Heart left ventricle (tissue), 16 donors: Measurements from ENCODE around the gene TASP1. TPM values are rescaled to one million over a fixed set of nuclear protein-coding genes. Genes with fewer than 3 reads are reported as not detected.
A peak's percentile ranks its signal among the peaks of the same experiment; 100 is the strongest.

ENCODE experiments used
- ATAC-seq, 4 donors: fragments of 200-7000 bp; cut with Tn5 transposase; one replicate each; pipeline ENCODE4 v1.9.1; 2020 to 2022; ENCODE audit warnings: moderate library complexity in 4 of 4, mild to moderate bottlenecking in 3 of 4, moderate number of reproducible peaks in 1 of 4
- DNase-seq, 5 donors: peaks; one replicate each; pipeline ENCODE4 v3.0.0-alpha.2; 2020
- H3K27ac ChIP-seq, 12 donors: fragments of 200-600 bp; sonication (generic) in 4 of 12; one replicate each; pipeline versions ENCODE4 v1.5.0 to v1.8.0; 2016 to 2022; ENCODE audit warnings: mild to moderate bottlenecking in 2 of 12
- H3K27me3 ChIP-seq, 9 donors: fragments of 200-600 bp; sonication (generic) in 2 of 9; one replicate each; pipeline versions ENCODE4 v1.5.1 to v1.8.0; 2016 to 2022; ENCODE audit warnings: mild to moderate bottlenecking in 3 of 9
- H3K36me3 ChIP-seq, 9 donors: fragments of 200-600 bp; sonication (generic) in 2 of 9; one replicate each; pipeline versions ENCODE4 v1.5.0 to v1.8.0; 2018 to 2022; ENCODE audit warnings: mild to moderate bottlenecking in 2 of 9
- H3K4me1 ChIP-seq, 12 donors: fragments of 200-600 bp; sonication (generic) in 4 of 12; one replicate each; pipeline versions ENCODE4 v1.5.0 to v1.8.0; 2016 to 2022; ENCODE audit warnings: mild to moderate bottlenecking in 3 of 12
- H3K4me3 ChIP-seq, 12 donors: fragments of 200-600 bp; sonication (generic) in 4 of 12; one replicate each; pipeline versions ENCODE4 v1.5.0 to v1.8.0; 2017 to 2022; ENCODE audit warnings: mild to moderate bottlenecking in 9 of 12, moderate library complexity in 4 of 12
- H3K9me3 ChIP-seq, 12 donors: fragments of 200-600 bp; sonication (generic) in 4 of 12; one replicate each; pipeline versions ENCODE4 v1.5.0 to v1.8.0; 2016 to 2022; ENCODE audit warnings: mild to moderate bottlenecking in 1 of 12
- CTCF ChIP-seq, 12 donors: fragments of 200-600 bp; sonication (generic) in 4 of 12; IDR thresholded peaks; one replicate each; pipeline versions ENCODE4 v1.5.0 to v1.8.0; 2018 to 2022; ENCODE audit warnings: antibody characterized with exemption in 12 of 12, mild to moderate bottlenecking in 5 of 12
- POLR2A ChIP-seq, 2 donors: fragments of 450-650 bp; IDR thresholded peaks; one replicate each; pipeline ENCODE4 v1.6.1; 2017; ENCODE audit warnings: antibody characterized with exemption in 2 of 2, mild to moderate bottlenecking in 2 of 2, moderate library complexity in 2 of 2
- WGBS, 4 donors: extraction: QIAGEN DNeasy Blood & Tissue Kit in 2 of 4; methylation state at CpG; one replicate each; pipeline versions ENCODE4 v1.1.5 to v1.1.7; 2013 to 2018; 5-methylcytosine and 5-hydroxymethylcytosine counted together
- intact Hi-C, 10 donors: fragments of 100-400 bp; cut with DNase I; formaldehyde crosslinking; loops; one replicate each; pipeline versions ENCODE4 v1.11.1 to v1.14.2; 2022
- polyA plus RNA-seq, 2 donors: library from polyadenylated mRNA; stranded (reverse); fragments of 200-250 nt; gene quantifications; one replicate each; pipeline ENCODE4 v1.2.3, GENCODE V29; 2013
- total RNA-seq, 9 donors: library from RNA; depleted of rRNA in 2 of 9; stranded (reverse); fragments of >200 nt in 2 of 9; fragmentation: NEBNext Ultra II Directional in 3 of 9; extraction: Animal tissue kit (Norgen Biotek cat#: 25700) in 3 of 9; gene quantifications; one replicate each; pipeline versions ENCODE4 v1.1.0 to v1.2.4, GENCODE V29; 2016 to 2023
- donor health status: ischemic (EF 13 %, LVEDD 7.1; RV severe dilation, severe dysfunction).
- donor health status: healthy with polysubstance abuse.
- donor health status: DM: no; HTN: yes; CAD: no.
- donor health status: DM: no; HTN: no; CAD: no.
- donor health status: ischemic (EF 25% LVEDD 6.9; RV normal size, moderate dysfunction).
- donor health status: ischemic (EF 25% LVEDD 5.7; RV mildly dilated, moderate dysfunction).
- donor health status: healthy.
- donor health status: DM: yes; HTN: yes; CAD: no.
- donor health status: ischemic (EF 35%, LVEDD 5.7; RV mildly dilated, moderate dysfunction).
- donor health status: nonischemic (EF 11% LVEDD 7.7; RV severe dilation, severe dysfunction).
- donor health status: DM: yes; HTN: yes; CAD: no.
- donor health status: PGD.
- donor health status: ischemic (EF 29% LVEDD 5.4; RV normal size, mild dysfunction).
- donor health status: nonischemic (EF 23%, LVEDD 6.1; RV moderate dilation, normal function).

TASP1 gene
- total and polyA plus RNA-seq, 11 donors: 1.6 to 8.6 (median 5.3) TPM

DNA sequence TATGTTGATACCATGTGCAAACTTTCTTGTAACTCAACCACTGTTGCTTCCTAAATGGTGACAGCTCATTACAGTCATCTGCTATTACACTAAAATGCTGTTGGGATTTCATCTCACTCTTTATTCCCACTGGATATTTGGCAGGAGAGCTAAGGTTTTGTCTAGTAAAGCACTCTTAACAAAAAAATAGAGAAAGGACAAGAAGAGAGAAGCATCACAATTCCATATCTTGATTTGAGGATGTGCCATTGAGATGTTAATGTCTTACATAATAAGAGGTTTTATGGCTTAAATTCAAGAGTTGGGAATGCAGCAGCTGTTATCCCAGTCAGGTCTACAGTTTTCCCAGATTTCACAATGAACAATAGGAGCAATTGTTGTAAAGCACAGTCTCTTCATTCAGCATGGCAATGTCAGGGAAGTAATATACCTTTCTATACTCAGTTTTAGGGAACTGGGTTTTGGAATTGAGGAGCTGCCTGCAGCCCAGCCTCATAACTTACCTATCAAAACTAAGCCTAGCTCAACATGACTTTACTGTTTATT, 282.7 kb downstream of the TASP1 start:
- Histone ChIP-seq H3K36me3 (no peaks in the 10 kb centered on the region), H3K27me3 (no peaks in the 10 kb centered on the region), H3K27ac (peak overlapping the region in 1 of 12 donors; percentile 61), H3K9me3 (peaks cover 0 to 9% (median 0%) of the 10 kb centered on the region in 12 donors), H3K4me3 (no peak overlapping the region), H3K4me1 (no peaks in the 10 kb centered on the region)
- TF ChIP-seq CTCF (IDR thresholded peaks at IDR 0.05) (no peak), POLR2A (IDR thresholded peaks at IDR 0.05) (no peak)
- DNase-seq (no peak), ATAC-seq (no peak)
- intact Hi-C loops: no loop called here

DNA sequence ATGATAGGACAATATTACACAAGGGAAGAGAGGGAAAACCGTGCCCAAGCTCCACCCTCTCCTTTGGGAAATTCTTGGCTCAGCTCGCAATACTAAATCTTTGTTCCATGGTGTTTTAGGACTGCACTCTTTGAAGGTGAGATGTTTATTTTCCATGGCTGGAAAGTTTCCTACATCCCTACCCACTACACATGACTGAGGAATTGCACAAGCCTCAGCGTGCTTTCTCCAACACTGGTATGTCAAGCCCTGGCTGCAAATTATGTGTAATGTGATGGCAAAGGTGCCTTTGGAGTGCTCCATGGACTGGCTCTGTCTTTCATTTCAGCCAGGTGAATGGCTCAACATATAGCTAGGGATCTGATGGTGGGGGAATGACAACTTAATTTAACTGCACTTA, 283.3 kb downstream of the TASP1 start:
- DNase-seq (no peak), ATAC-seq (no peak)
- TF ChIP-seq POLR2A (IDR thresholded peaks at IDR 0.05): no peak
- no peak for TF ChIP-seq CTCF (IDR thresholded peaks at IDR 0.05)
- 52 to 73% (median 66%) methylated on average over 3 of the region's 3 CpGs for WGBS, 4 donors
- Histone ChIP-seq H3K27ac (peak overlapping the region in 1 of 12 donors; percentile 61), H3K27me3 (no peaks in the 10 kb centered on the region), H3K36me3 (no peaks in the 10 kb centered on the region), H3K4me1 (no peaks in the 10 kb centered on the region), H3K4me3 (no peak overlapping the region), H3K9me3 (peaks cover 0 to 9% (median 0%) of the 10 kb centered on the region in 12 donors)
- intact Hi-C loops: no loop called here

DNA sequence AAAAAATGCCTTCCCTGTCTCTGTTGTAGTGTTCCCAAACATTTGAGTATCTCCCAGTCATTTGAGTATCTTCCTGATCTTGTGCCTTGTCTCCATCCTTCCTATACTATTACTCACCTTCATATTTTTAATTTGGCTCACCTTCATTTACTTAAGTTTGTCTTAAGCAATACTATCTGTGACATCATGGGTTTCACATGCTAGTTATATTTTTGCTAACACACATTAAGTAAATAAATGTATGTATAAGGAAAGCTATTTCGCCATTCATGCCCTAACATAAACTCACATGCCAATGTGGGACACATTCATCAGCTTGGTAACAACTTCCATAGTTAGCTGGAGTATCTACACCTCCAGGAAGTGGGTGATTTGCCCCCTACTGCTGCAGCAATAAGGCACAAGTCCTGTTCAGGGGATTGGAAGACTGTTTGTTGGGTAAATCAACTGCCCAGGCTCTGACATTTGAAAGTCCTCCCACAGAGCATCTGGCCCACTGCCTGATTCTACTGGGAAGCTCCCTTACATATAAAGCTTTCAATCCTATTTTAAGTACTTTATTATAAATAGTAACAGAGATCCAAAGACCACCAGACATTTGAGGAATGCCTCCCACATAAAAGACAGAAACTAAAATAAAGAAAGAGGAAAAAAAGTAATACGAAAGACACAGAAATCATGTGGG, 285.3 kb downstream of the TASP1 start:
- no peaks in the 10 kb centered on the region for H3K36me3 ChIP-seq
- DNase-seq (no peak), ATAC-seq (no peak)
- WGBS, 4 donors: 93 to 95% (median 93%) methylated on average over 2 of the region's 2 CpGs
- H3K4me3 ChIP-seq: no peak overlapping the region
- H3K9me3 ChIP-seq: peaks cover 0 to 9% (median 0%) of the 10 kb centered on the region in 12 donors
- no peak overlapping the region for H3K27ac ChIP-seq
- intact Hi-C loops: no loop called here
- no peaks in the 10 kb centered on the region for H3K27me3 ChIP-seq
- TF ChIP-seq POLR2A (IDR thresholded peaks at IDR 0.05): no peak
- no peaks in the 10 kb centered on the region for H3K4me1 ChIP-seq

DNA sequence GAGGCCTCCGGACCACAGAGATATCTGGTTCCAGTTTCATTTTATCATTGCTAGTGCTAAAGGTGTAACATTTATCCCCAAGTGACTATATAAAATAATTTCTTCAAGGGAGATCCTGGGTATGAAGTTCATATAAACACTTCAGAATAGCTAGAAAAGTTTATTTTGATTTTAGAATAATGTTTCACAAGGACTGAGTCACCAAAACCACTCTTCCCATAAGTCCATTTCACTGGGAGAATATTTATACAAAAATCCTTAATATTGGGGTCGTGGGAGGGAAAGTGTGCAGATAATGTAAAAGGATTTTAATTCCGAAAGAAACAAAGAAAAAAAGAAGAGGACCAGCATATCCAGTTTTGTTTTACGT, 289.5 kb downstream of the TASP1 start:
- Histone ChIP-seq H3K36me3 (no peaks in the 10 kb centered on the region), H3K27ac (no peak overlapping the region), H3K4me3 (no peak overlapping the region), H3K27me3 (no peaks in the 10 kb centered on the region), H3K9me3 (peaks cover 0 to 5% (median 0%) of the 10 kb centered on the region in 12 donors), H3K4me1 (no peaks in the 10 kb centered on the region)
- intact Hi-C loops: no loop called here
- 82 to 89% (median 88%) methylated on average over 4 of the region's 4 CpGs for WGBS, 4 donors
- DNase-seq (no peak), ATAC-seq (no peak)
- TF ChIP-seq POLR2A (IDR thresholded peaks at IDR 0.05) (no peak), CTCF (IDR thresholded peaks at IDR 0.05) (no peak)
